HFFc6 (cell line): ENCODE results near the gene TRPC4. TPM values are rescaled to one million over a fixed set of nuclear protein-coding genes. Genes with fewer than 3 reads are reported as not detected.

Experiments used
- DNase-seq: peaks from one replicate; pipeline ENCODE4 v3.0.0-alpha.2; 2018
- H3K27ac Mint-ChIP-seq: 2 replicates; pipeline ENCODE4 v1.8.0; 2020; ENCODE audit warnings: mild to moderate bottlenecking, mixed read lengths
- H3K27me3 Mint-ChIP-seq: 2 replicates; pipeline ENCODE4 v1.8.0; 2021; ENCODE audit warnings: mild to moderate bottlenecking, moderate library complexity, mixed read lengths; ENCODE audit not compliant: insufficient read depth
- H3K36me3 Mint-ChIP-seq: 2 replicates; pipeline ENCODE4 v1.8.0; 2021; ENCODE audit warnings: low read depth, mixed read lengths
- H3K4me1 Mint-ChIP-seq: 2 replicates; pipeline ENCODE4 v1.8.0; 2020; ENCODE audit warnings: low read depth, mixed read lengths
- H3K4me3 Mint-ChIP-seq: 2 replicates; pipeline ENCODE4 v1.8.0; 2020; ENCODE audit warnings: mild to moderate bottlenecking, moderate library complexity, mixed read lengths
- H3K9me3 Mint-ChIP-seq: 2 replicates; pipeline ENCODE4 v1.8.0; 2020; ENCODE audit warnings: mild to moderate bottlenecking, mixed read lengths
- total RNA-seq, 6 experiments: library from RNA; stranded (reverse); fragmentation: NEBNext Ultra II Directional; extraction: Animal tissue kit (Norgen Biotek cat#: 25700); gene quantifications; 2 replicates in 1 of 6; 3 replicates in 5 of 6; pipeline ENCODE4 v1.2.3, GENCODE V29; 2021
- TF ChIP-seq, protein P1 (sequence below): fragments of 200-600 bp; sonication (generic); IDR thresholded peaks from 2 replicates; pipeline ENCODE4 v1.5.0; 2021; ENCODE audit warnings: antibody characterized with exemption, mild to moderate bottlenecking

Gene TRPC4
- total RNA-seq, 6 experiments from 2014 or later: 14.3 to 17.5 (median 15.4) TPM

GRCh38 chr13:37608750-37609339 is 260.7 kb downstream of the TRPC4 start:
- TF ChIP-seq, protein P1, sequence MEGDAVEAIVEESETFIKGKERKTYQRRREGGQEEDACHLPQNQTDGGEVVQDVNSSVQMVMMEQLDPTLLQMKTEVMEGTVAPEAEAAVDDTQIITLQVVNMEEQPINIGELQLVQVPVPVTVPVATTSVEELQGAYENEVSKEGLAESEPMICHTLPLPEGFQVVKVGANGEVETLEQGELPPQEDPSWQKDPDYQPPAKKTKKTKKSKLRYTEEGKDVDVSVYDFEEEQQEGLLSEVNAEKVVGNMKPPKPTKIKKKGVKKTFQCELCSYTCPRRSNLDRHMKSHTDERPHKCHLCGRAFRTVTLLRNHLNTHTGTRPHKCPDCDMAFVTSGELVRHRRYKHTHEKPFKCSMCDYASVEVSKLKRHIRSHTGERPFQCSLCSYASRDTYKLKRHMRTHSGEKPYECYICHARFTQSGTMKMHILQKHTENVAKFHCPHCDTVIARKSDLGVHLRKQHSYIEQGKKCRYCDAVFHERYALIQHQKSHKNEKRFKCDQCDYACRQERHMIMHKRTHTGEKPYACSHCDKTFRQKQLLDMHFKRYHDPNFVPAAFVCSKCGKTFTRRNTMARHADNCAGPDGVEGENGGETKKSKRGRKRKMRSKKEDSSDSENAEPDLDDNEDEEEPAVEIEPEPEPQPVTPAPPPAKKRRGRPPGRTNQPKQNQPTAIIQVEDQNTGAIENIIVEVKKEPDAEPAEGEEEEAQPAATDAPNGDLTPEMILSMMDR: peak; percentile 88

DNA sequence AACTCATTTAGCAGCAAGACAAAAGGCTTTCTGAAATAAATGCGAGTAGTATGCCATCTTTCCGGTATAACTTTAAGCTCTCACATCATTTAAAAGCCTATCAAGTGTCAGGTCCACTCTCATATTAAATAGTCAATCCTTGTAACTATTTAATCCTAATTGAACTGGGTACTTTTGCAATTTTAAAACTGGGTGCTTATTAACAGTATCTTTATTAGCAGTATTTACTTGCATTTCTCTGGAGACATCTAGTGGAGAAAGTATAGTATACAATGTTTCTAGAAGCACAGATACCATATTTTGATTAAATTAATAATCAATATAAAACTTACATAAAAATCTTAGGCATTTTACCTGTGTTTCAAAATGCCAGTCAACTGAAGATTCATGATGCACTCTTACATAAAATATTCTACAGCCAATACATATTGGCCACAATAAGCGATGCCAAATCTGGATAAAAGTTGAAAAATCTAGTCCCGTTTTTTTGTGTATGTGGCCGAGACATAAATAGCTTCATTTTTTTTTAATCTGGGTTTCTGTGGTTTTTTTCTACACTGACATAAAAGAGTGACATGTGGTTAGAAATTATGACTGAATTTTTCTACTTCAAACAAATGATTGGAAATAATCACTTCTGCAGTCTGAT is 266.7 kb downstream of the TRPC4 start:
- Mint-ChIP-seq H3K36me3 (0 out of 2 replicates have a peak, but pooled peaks cover 5% of the 10 kb centered on the region), H3K27ac (no peak overlapping the region), H3K27me3 (peaks cover 3% of the 10 kb centered on the region; the same call in 1 of the 2 replicates), H3K9me3 (no peaks in the 10 kb centered on the region), H3K4me3 (no peak overlapping the region), H3K4me1 (peaks cover 35% of the 10 kb centered on the region)
- DNase-seq: peak; percentile 10
- TF ChIP-seq, protein P1: peak; percentile 89

More at GRCh38 chr13:37608750-37609339, 260.7 kb downstream of the TRPC4 start:
- Mint-ChIP-seq H3K9me3 (no peaks in the 10 kb centered on the region), H3K27me3 (peaks cover 3% of the 10 kb centered on the region; the same call in 1 of the 2 replicates), H3K4me1 (peaks cover 17% of the 10 kb centered on the region), H3K4me3 (no peak overlapping the region), H3K36me3 (0 out of 2 replicates have a peak, but pooled peaks cover 5% of the 10 kb centered on the region), H3K27ac (no peak overlapping the region)
- DNase-seq: no peak

- no peaks in the 10 kb centered on the region for H3K9me3 Mint-ChIP-seq
- H3K27ac Mint-ChIP-seq: no peak overlapping the region
- H3K27me3 Mint-ChIP-seq: peaks cover 3% of the 10 kb centered on the region; the same call in 1 of the 2 replicates
- H3K36me3 Mint-ChIP-seq: peaks cover 10% of the 10 kb centered on the region; the same call in 1 of the 2 replicates
- DNase-seq: no peak
- no peak overlapping the region for H3K4me3 Mint-ChIP-seq
- peaks cover 45% of the 10 kb centered on the region for H3K4me1 Mint-ChIP-seq
- TF ChIP-seq, protein P1: no peak
These were observed 267.7 kb downstream of the TRPC4 start for GRCh38 chr13:37601648-37602440.

DNA sequence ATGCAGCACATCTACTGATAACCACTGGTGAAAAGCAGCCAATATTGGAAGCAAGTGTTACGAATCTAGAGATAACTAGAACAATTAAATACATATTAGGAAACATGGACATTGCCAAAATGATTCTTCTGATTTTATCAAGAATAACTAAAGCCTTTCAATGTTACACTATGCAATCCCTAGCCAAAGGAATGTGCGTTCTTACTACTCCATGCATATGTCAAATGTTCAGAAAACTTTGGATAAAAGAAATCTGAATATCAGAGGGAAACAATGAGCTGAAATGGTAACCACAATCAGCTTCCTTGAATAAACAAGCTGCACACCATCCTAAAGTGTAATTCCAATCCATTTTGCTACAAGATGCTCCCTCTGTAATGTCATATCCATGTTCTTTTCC is 270.1 kb downstream of the TRPC4 start:
- H3K36me3 Mint-ChIP-seq: peaks cover 8% of the 10 kb centered on the region; the same call in 1 of the 2 replicates
- H3K27ac Mint-ChIP-seq: no peak overlapping the region
- no peak for DNase-seq
- peak overlapping the region; percentile 85; the same call in 1 of the 2 replicates for H3K4me3 Mint-ChIP-seq
- H3K4me1 Mint-ChIP-seq: peaks cover 62% of the 10 kb centered on the region
- no peaks in the 10 kb centered on the region for H3K9me3 Mint-ChIP-seq
- no peaks in the 10 kb centered on the region for H3K27me3 Mint-ChIP-seq
- TF ChIP-seq, protein P1: no peak

- peak within 1 kb of the TSS; percentile 85 for H3K4me3 Mint-ChIP-seq
- TF ChIP-seq, protein P1: no peak
- peaks cover 66% of the 10 kb centered on the region for H3K4me1 Mint-ChIP-seq
- H3K36me3 Mint-ChIP-seq: peaks cover 8% of the 10 kb centered on the region; the same call in 1 of the 2 replicates
- no peaks in the 10 kb centered on the region for H3K27me3 Mint-ChIP-seq
- H3K9me3 Mint-ChIP-seq: no peaks in the 10 kb centered on the region
- peak within 1 kb of the TSS; percentile 65; the same call in 1 of the 2 replicates for H3K27ac Mint-ChIP-seq
- peak; percentile 10 for DNase-seq
These were observed 271.0 kb downstream of the TRPC4 start, which contains the start of gene POSTN for GRCh38 chr13:37598597-37598996. TSS of gene POSTN (minus strand) at chr13:37598768. CDS start at chr13:37598726, 42 bp downstream.
